Heart left ventricle (tissue), 16 donors: ENCODE measurements around the gene RNU1-2. TPM values are rescaled to one million over a fixed set of nuclear protein-coding genes. Genes with fewer than 3 reads are reported as not detected.

Source experiments
- ATAC-seq, 4 donors: fragments of 200-7000 bp; cut with Tn5 transposase; one replicate each; pipeline ENCODE4 v1.9.1; 2020 to 2022; ENCODE audit warnings: moderate library complexity in 4 of 4, mild to moderate bottlenecking in 3 of 4, moderate number of reproducible peaks in 1 of 4
- DNase-seq, 5 donors: peaks; one replicate each; pipeline ENCODE4 v3.0.0-alpha.2; 2020
- H3K27ac ChIP-seq, 12 donors: fragments of 200-600 bp; sonication (generic) in 4 of 12; one replicate each; pipeline versions ENCODE4 v1.5.0 to v1.8.0; 2016 to 2022; ENCODE audit warnings: mild to moderate bottlenecking in 2 of 12
- H3K27me3 ChIP-seq, 9 donors: fragments of 200-600 bp; sonication (generic) in 2 of 9; one replicate each; pipeline versions ENCODE4 v1.5.1 to v1.8.0; 2016 to 2022; ENCODE audit warnings: mild to moderate bottlenecking in 3 of 9
- H3K36me3 ChIP-seq, 9 donors: fragments of 200-600 bp; sonication (generic) in 2 of 9; one replicate each; pipeline versions ENCODE4 v1.5.0 to v1.8.0; 2018 to 2022; ENCODE audit warnings: mild to moderate bottlenecking in 2 of 9
- H3K4me1 ChIP-seq, 12 donors: fragments of 200-600 bp; sonication (generic) in 4 of 12; one replicate each; pipeline versions ENCODE4 v1.5.0 to v1.8.0; 2016 to 2022; ENCODE audit warnings: mild to moderate bottlenecking in 3 of 12
- H3K4me3 ChIP-seq, 12 donors: fragments of 200-600 bp; sonication (generic) in 4 of 12; one replicate each; pipeline versions ENCODE4 v1.5.0 to v1.8.0; 2017 to 2022; ENCODE audit warnings: mild to moderate bottlenecking in 9 of 12, moderate library complexity in 4 of 12
- H3K9me3 ChIP-seq, 12 donors: fragments of 200-600 bp; sonication (generic) in 4 of 12; one replicate each; pipeline versions ENCODE4 v1.5.0 to v1.8.0; 2016 to 2022; ENCODE audit warnings: mild to moderate bottlenecking in 1 of 12
- POLR2A ChIP-seq, 2 donors: fragments of 450-650 bp; IDR thresholded peaks; one replicate each; pipeline ENCODE4 v1.6.1; 2017; ENCODE audit warnings: antibody characterized with exemption in 2 of 2, mild to moderate bottlenecking in 2 of 2, moderate library complexity in 2 of 2
- WGBS, 4 donors: extraction: QIAGEN DNeasy Blood & Tissue Kit in 2 of 4; methylation state at CpG; one replicate each; pipeline versions ENCODE4 v1.1.5 to v1.1.7; 2013 to 2018; 5-methylcytosine and 5-hydroxymethylcytosine counted together
- intact Hi-C, 10 donors: fragments of 100-400 bp; cut with DNase I; formaldehyde crosslinking; loops; one replicate each; pipeline versions ENCODE4 v1.11.1 to v1.14.2; 2022
- polyA plus RNA-seq, 2 donors: library from polyadenylated mRNA; stranded (reverse); fragments of 200-250 nt; gene quantifications; one replicate each; pipeline ENCODE4 v1.2.3, GENCODE V29; 2013
- total RNA-seq, 9 donors: library from RNA; depleted of rRNA in 2 of 9; stranded (reverse); fragments of >200 nt in 2 of 9; fragmentation: NEBNext Ultra II Directional in 3 of 9; extraction: Animal tissue kit (Norgen Biotek cat#: 25700) in 3 of 9; gene quantifications; one replicate each; pipeline versions ENCODE4 v1.1.0 to v1.2.4, GENCODE V29; 2016 to 2023
- TF ChIP-seq, protein P1 (sequence below), 12 donors: fragments of 200-600 bp; sonication (generic) in 4 of 12; IDR thresholded peaks; one replicate each; pipeline versions ENCODE4 v1.5.0 to v1.8.0; 2018 to 2022; ENCODE audit warnings: antibody characterized with exemption in 12 of 12, mild to moderate bottlenecking in 5 of 12
- donor health status: ischemic (EF 13 %, LVEDD 7.1; RV severe dilation, severe dysfunction).
- donor health status: healthy with polysubstance abuse.
- donor health status: DM: no; HTN: yes; CAD: no.
- donor health status: DM: no; HTN: no; CAD: no.
- donor health status: ischemic (EF 25% LVEDD 6.9; RV normal size, moderate dysfunction).
- donor health status: ischemic (EF 25% LVEDD 5.7; RV mildly dilated, moderate dysfunction).
- donor health status: healthy.
- donor health status: DM: yes; HTN: yes; CAD: no.
- donor health status: ischemic (EF 35%, LVEDD 5.7; RV mildly dilated, moderate dysfunction).
- donor health status: nonischemic (EF 11% LVEDD 7.7; RV severe dilation, severe dysfunction).
- donor health status: DM: yes; HTN: yes; CAD: no.
- donor health status: PGD.
- donor health status: ischemic (EF 29% LVEDD 5.4; RV normal size, mild dysfunction).
- donor health status: nonischemic (EF 23%, LVEDD 6.1; RV moderate dilation, normal function).

Gene RNU1-2
- total and polyA plus RNA-seq, 11 donors = 364 to 3,776 (median 2,470) TPM; not detected in 4

DNA sequence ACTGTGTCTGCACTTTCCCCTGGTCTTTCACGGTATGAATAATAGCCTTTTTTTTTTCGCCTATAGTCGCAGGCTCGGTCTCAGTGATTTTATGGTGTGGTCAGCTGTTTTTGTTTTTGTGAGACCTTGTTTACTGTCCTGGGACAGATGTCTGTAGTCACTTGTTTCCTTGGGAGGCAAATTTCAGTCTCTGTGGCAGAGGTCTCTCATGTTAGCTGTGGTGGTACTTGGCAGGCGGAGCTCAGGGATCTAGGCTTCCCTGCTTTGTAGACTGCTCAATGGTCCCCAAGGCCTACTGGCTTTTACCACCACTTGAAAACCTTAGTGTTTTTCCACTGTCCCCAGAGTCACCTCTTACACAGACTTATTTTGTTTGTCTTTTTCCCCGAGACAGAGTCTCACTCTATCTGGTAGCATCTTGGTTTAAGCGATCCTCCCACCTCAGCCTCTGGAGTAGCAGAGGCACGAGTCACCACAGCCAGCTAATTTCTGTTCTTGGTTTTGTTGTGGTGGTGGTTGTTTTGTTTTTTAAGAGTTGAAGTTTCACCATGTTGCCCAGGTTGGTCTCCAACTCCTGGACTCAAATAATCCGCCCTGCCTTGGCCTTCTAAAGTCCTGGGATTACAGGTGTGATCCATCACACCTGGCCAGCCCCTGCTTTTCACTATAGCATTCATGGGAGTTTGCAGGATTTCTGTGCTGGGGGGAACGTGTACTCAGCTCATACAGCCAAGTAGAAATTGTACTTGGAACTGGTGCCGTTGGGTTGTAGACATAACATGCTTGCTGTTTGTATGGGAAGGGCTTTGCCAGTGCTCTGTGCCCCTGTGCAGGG, 10.3 kb downstream of the RNU1-2 start:
- 86 to 93% (median 89%) methylated on average over 11 of the region's 11 CpGs for WGBS, 4 donors
- peak overlapping the region in 10 of 12 donors; percentile 93 to 100 (median 98) for H3K27ac ChIP-seq
- ATAC-seq = no peak
- H3K27me3 ChIP-seq = no peaks in the 10 kb centered on the region
- H3K4me3 ChIP-seq = no peak overlapping the region
- intact Hi-C loops = no loop called here
- peaks cover 0 to 14% (median 0%) of the 10 kb centered on the region in 12 donors for H3K9me3 ChIP-seq
- H3K4me1 ChIP-seq = peaks cover 0 to 29% (median 12%) of the 10 kb centered on the region in 12 donors
- DNase-seq = no peak
- no peaks in the 10 kb centered on the region for H3K36me3 ChIP-seq
- no peak for TF ChIP-seq POLR2A (IDR thresholded peaks at IDR 0.05)
- TF ChIP-seq, protein P1, sequence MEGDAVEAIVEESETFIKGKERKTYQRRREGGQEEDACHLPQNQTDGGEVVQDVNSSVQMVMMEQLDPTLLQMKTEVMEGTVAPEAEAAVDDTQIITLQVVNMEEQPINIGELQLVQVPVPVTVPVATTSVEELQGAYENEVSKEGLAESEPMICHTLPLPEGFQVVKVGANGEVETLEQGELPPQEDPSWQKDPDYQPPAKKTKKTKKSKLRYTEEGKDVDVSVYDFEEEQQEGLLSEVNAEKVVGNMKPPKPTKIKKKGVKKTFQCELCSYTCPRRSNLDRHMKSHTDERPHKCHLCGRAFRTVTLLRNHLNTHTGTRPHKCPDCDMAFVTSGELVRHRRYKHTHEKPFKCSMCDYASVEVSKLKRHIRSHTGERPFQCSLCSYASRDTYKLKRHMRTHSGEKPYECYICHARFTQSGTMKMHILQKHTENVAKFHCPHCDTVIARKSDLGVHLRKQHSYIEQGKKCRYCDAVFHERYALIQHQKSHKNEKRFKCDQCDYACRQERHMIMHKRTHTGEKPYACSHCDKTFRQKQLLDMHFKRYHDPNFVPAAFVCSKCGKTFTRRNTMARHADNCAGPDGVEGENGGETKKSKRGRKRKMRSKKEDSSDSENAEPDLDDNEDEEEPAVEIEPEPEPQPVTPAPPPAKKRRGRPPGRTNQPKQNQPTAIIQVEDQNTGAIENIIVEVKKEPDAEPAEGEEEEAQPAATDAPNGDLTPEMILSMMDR (IDR thresholded peaks at IDR 0.05) = no peak

DNA sequence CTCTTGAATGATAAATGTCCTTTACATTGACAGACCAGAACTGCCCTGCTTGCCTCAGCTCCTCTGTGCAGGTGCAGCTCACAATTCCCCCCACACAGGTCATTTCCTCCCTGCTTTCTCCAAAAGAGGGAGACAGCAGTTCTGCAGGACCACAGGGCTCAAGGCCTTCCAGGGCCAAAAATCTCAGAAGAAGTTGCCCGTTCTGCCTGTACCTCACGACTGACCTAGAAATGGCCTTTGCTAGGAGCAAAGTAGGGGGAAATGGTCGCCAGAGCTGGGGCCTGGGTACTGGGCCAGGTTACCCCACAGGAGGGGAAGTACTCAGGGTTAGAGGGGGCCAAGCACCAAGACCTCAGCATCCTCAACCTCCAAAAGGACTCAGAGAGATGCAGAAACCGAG, 11.1 kb downstream of the RNU1-2 start:
- H3K4me3 ChIP-seq = no peak overlapping the region
- H3K36me3 ChIP-seq = no peaks in the 10 kb centered on the region
- 86 to 93% (median 89%) methylated on average over 4 of the region's 4 CpGs for WGBS, 4 donors
- TF ChIP-seq, protein P1 (IDR thresholded peaks at IDR 0.05) = no peak
- TF ChIP-seq POLR2A (IDR thresholded peaks at IDR 0.05) = no peak
- ATAC-seq (no peak), DNase-seq (no peak)
- intact Hi-C loops = no loop called here
- H3K27ac ChIP-seq = peak overlapping the region in 1 of 12 donors; percentile 99
- H3K4me1 ChIP-seq = peaks cover 0 to 29% (median 12%) of the 10 kb centered on the region in 12 donors
- peaks cover 0 to 14% (median 0%) of the 10 kb centered on the region in 12 donors for H3K9me3 ChIP-seq
- no peaks in the 10 kb centered on the region for H3K27me3 ChIP-seq

DNA sequence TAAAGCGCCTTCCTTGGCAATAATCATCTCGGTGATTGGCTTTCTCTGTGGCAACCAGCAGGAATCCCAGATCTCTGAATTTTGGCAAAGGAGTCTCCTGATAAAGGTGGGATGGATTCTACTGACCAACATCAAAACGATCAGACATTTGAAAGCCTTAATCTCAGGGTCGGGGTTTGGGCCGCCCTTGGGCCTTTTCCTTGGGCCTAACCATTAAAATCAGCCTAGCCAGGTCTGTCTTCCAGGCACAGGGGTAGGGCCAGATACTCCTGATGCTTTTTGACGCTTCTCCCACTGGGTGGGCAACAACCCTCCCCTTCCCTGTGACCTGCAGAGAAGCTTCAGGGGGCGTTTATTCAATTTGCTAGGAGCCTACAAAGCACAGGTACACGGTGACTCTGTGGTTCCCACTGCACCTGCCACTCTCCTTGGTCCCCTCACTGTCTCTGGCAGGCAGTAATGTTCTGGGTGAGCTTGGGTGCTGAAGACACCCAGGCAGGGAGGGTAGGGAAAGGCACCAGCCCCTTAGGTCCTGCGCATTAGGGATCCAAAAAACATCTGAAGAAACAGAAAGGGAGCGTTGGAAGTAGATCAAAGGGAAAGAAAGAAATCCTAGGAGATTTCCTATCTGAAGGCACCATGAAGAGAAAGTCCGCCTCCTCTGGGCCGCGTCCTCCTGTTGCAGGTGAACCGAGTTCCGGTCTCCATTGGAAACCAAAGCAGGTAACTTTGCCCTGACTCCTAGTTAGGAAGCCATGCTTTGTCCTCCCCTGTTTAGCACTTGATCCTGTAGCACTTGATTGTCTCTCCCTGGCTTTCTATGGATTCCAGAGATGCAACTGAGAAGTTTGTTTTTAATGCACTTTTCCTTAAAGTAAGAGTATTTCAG, 12.3 kb downstream of the RNU1-2 start:
- peaks cover 0 to 37% (median 12%) of the 10 kb centered on the region in 12 donors for H3K4me1 ChIP-seq
- no peaks in the 10 kb centered on the region for H3K27me3 ChIP-seq
- ATAC-seq (no peak), DNase-seq (no peak)
- no peak overlapping the region for H3K4me3 ChIP-seq
- H3K36me3 ChIP-seq = no peaks in the 10 kb centered on the region
- no peak for TF ChIP-seq POLR2A (IDR thresholded peaks at IDR 0.05)
- TF ChIP-seq, protein P1 (IDR thresholded peaks at IDR 0.05) = no peak
- H3K27ac ChIP-seq = no peak overlapping the region
- WGBS, 4 donors = 85 to 89% (median 86%) methylated on average over 15 of the region's 15 CpGs
- peaks cover 0 to 14% (median 0%) of the 10 kb centered on the region in 12 donors for H3K9me3 ChIP-seq
- intact Hi-C loops = no loop called here
